Head of caudate nucleus (tissue), 42 donors: ENCODE results near the gene CEP95.
"Not testable (repeated sequence)": the region's sequence is repeated elsewhere in the genome, so short reads cannot be mapped to it uniquely, and the experiment has no call there.

Source experiments
- DNase-seq, 42 donors: peaks; one replicate each; pipeline versions ENCODE4 v3.0.0 to v3.0.0-alpha.2; 2020 to 2021; ENCODE audit warnings: mixed read lengths in 7 of 42
- intact Hi-C: fragments of 100-400 bp; cut with DNase I; formaldehyde crosslinking; loops from one replicate; pipeline ENCODE4 v1.15.0; 2022

The CEP95 gene

GRCh38 chr17:64551461-64551860, 44.7 kb downstream of the CEP95 start:
- intact Hi-C loops: no loop called here
- no peak for DNase-seq

- intact Hi-C loops: no loop called here
- DNase-seq: no peak
These were observed 47.4 kb downstream of the CEP95 start for GRCh38 chr17:64554028-64554637.

GRCh38 chr17:64555281-64555680, 48.5 kb downstream of the CEP95 start:
- intact Hi-C loops: no loop called here
- DNase-seq: no peak

GRCh38 chr17:64564098-64564497, 57.3 kb downstream of the CEP95 start:
- no peak for DNase-seq
- intact Hi-C loops: no loop called here

GRCh38 chr17:64565563-64565962, 58.8 kb downstream of the CEP95 start:
- intact Hi-C loops: no loop called here
- no peak for DNase-seq

- intact Hi-C loops: no loop called here
- DNase-seq: no peak
These were observed 65.0 kb downstream of the CEP95 start for GRCh38 chr17:64571746-64572145.

- DNase-seq: no peak
- intact Hi-C loops: no loop called here
These were observed 65.9 kb downstream of the CEP95 start for GRCh38 chr17:64572682-64573154.

- intact Hi-C loops: no loop called here
- no peak for DNase-seq
These were observed 66.4 kb downstream of the CEP95 start for GRCh38 chr17:64573214-64573613.

GRCh38 chr17:64574646-64575045, 67.9 kb downstream of the CEP95 start:
- DNase-seq: no peak
- intact Hi-C loops: no loop called here

GRCh38 chr17:64575431-64575830, 68.7 kb downstream of the CEP95 start:
- DNase-seq: no peak
- intact Hi-C loops: no loop called here

- DNase-seq, intact Hi-C loops: not testable (repeated sequence)
These were observed 70.2 kb downstream of the CEP95 start for GRCh38 chr17:64577025-64577424.

- DNase-seq: no peak
- intact Hi-C loops: no loop called here
These were observed 73.1 kb downstream of the CEP95 start for GRCh38 chr17:64579917-64580316.

GRCh38 chr17:64580384-64581315, 73.9 kb downstream of the CEP95 start:
- intact Hi-C loops: no loop called here
- no peak for DNase-seq

GRCh38 chr17:64583038-64583437, 76.3 kb downstream of the CEP95 start:
- intact Hi-C loops: no loop called here
- no peak for DNase-seq

GRCh38 chr17:64585146-64585545, 78.4 kb downstream of the CEP95 start:
- intact Hi-C loops: no loop called here
- no peak for DNase-seq
